ENCODE measurements around the gene POLG.

POLG gene

GRCh38 chr15:89309993-89310392 lies 24.6 kb downstream of the POLG start:
- ChIA-PET CTCF (interaction anchor here (1.0 kb wide), 1 partner anchor 103 kb away, joined by 3 read pairs; no protein-coding TSS in a partner anchor), POLR2A (no interaction called here)
- no peak for TF ChIP-seq CTCF (IDR thresholded peaks at IDR 0.05; ENCODE audit: control extremely low read depth, extremely low read depth, low read depth, missing control alignments)
- no peak for DNase-seq (ENCODE audit: extremely low spot score)

- no peak for DNase-seq (ENCODE audit: extremely low spot score)
- TF ChIP-seq CTCF (IDR thresholded peaks at IDR 0.05; ENCODE audit: control extremely low read depth, extremely low read depth, low read depth, missing control alignments), result no peak
- ChIA-PET POLR2A (no interaction called here), CTCF (no interaction called here)
These were observed 26.4 kb downstream of the POLG start for GRCh38 chr15:89308236-89308635.

- ChIA-PET POLR2A (no interaction called here), CTCF (no interaction called here)
- DNase-seq (ENCODE audit: extremely low spot score), result no peak
- no peak for TF ChIP-seq CTCF (IDR thresholded peaks at IDR 0.05; ENCODE audit: control extremely low read depth, extremely low read depth, low read depth, missing control alignments)
These were observed 26.8 kb downstream of the POLG start for GRCh38 chr15:89307791-89308190.

- ChIA-PET POLR2A (no interaction called here), CTCF (interaction anchor here (1.8 kb wide), 1 partner anchor 27 kb away, joined by 4 read pairs; no protein-coding TSS in a partner anchor)
- DNase-seq (ENCODE audit: extremely low spot score), result no peak
- TF ChIP-seq CTCF (IDR thresholded peaks at IDR 0.05; ENCODE audit: control extremely low read depth, extremely low read depth, low read depth, missing control alignments), result no peak
These were observed 27.5 kb downstream of the POLG start for GRCh38 chr15:89307046-89307587.

GRCh38 chr15:89305395-89305794 lies 29.2 kb downstream of the POLG start:
- ChIA-PET CTCF (interaction anchor here (1.0 to 1.8 kb wide), 7 partner anchors 13 to 248 kb away, joined by 3 to 5 read pairs (median 4); partner anchors contain the start of gene FANCI), POLR2A (no interaction called here)
- no peak for TF ChIP-seq CTCF (IDR thresholded peaks at IDR 0.05; ENCODE audit: control extremely low read depth, extremely low read depth, low read depth, missing control alignments)
- DNase-seq (ENCODE audit: extremely low spot score), result no peak

- ChIA-PET CTCF (no interaction called here), POLR2A (no interaction called here)
- DNase-seq (ENCODE audit: extremely low spot score), result no peak
- TF ChIP-seq CTCF (IDR thresholded peaks at IDR 0.05; ENCODE audit: control extremely low read depth, extremely low read depth, low read depth, missing control alignments), result no peak
These were observed 30.6 kb downstream of the POLG start for GRCh38 chr15:89303986-89304385.

Measured in GM10248 (cell line).